ENCODE measurements around the gene MAML3.

- TF ChIP-seq CTCF (conservative IDR thresholded peaks at IDR 0.05; ENCODE audit: low read depth in 2 of 2), result no peak
- no peak for TF ChIP-seq POLR2AphosphoS5 (IDR thresholded peaks at IDR 0.05; ENCODE audit: low read depth)
- TF ChIP-seq ETS1 (IDR thresholded peaks at IDR 0.05), result no peak
- TF ChIP-seq EZH2 (IDR thresholded peaks at IDR 0.05; ENCODE audit: low read depth, unreplicated experiment), result no peak
- TF ChIP-seq REST (IDR thresholded peaks at IDR 0.05; ENCODE audit: unreplicated experiment), result no peak
- no peak for TF ChIP-seq JUNB (IDR thresholded peaks at IDR 0.05; ENCODE audit: unreplicated experiment)
- TF ChIP-seq CREB1 (CRISPR knock-in tag; IDR thresholded peaks at IDR 0.05; ENCODE audit: low read depth), result no peak
These were observed 55.4 kb downstream of the MAML3 start for GRCh38 chr4:140098455-140099160.
